ENCODE data around the gene DUSP28.

DNA sequence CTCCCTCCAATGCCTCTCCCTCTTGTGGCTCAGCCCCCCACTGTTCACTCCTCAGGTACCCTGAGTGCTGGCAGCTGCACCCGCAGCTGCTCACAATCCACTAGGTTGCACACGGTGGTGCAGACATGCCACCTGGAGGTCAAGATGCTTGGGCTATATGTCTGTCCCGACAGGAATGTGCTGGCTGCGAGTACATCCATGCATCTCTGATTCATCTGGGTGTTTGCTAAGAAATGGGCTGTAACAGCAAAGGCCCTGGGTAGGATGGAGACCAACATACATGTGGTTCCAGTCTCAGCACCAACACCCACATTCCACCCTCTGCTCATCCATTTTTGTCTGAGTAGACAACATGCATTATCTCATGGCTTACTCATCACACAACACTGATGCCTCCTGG, 33.6 kb upstream of the DUSP28 start:
- no peak for TF ChIP-seq POLR2A (IDR thresholded peaks at IDR 0.05)
- TF ChIP-seq, protein P1, sequence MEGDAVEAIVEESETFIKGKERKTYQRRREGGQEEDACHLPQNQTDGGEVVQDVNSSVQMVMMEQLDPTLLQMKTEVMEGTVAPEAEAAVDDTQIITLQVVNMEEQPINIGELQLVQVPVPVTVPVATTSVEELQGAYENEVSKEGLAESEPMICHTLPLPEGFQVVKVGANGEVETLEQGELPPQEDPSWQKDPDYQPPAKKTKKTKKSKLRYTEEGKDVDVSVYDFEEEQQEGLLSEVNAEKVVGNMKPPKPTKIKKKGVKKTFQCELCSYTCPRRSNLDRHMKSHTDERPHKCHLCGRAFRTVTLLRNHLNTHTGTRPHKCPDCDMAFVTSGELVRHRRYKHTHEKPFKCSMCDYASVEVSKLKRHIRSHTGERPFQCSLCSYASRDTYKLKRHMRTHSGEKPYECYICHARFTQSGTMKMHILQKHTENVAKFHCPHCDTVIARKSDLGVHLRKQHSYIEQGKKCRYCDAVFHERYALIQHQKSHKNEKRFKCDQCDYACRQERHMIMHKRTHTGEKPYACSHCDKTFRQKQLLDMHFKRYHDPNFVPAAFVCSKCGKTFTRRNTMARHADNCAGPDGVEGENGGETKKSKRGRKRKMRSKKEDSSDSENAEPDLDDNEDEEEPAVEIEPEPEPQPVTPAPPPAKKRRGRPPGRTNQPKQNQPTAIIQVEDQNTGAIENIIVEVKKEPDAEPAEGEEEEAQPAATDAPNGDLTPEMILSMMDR (IDR thresholded peaks at IDR 0.05) = no peak
- no peak for TF ChIP-seq EP300 (IDR thresholded peaks at IDR 0.05; ENCODE audit: low read depth)

All from transverse colon (tissue), 3 donors.